MCF 10A (cell line): Measurements from ENCODE around the gene NFAT5. TPM values are rescaled to one million over a fixed set of nuclear protein-coding genes. Genes with fewer than 3 reads are reported as not detected.

Source experiments
- BruUV-seq: library from RNA; stranded (reverse); fragments of 400-500 nt; replicated peaks from 2 replicates; lab custom pipeline; 2021; lab: Mats Ljungman, UMichigan
- CTCF ChIA-PET: fragments of 300-600 bp; sonication (Branson Sonifier 250); formaldehyde crosslinking; extraction: SDS; loops from one replicate; lab custom pipeline; 2021; ENCODE audit warnings: antibody characterized with exemption, inconsistent platforms; lab: Yijun Ruan, JAX
- POLR2A ChIA-PET: fragments of 300-600, 350-650 bp; sonication (Branson Sonifier 250); formaldehyde crosslinking; extraction: SDS; loops from one replicate; lab custom pipeline; 2020; ENCODE audit warnings: antibody characterized with exemption, inconsistent platforms; lab: Yijun Ruan, JAX
- DNase-seq: peaks from one replicate; pipeline ENCODE4 v3.0.0-alpha.2; 2018; ENCODE audit not compliant: unreplicated experiment
- H3K27ac Mint-ChIP-seq: one replicate; pipeline ENCODE4 v1.8.0; 2022; ENCODE audit warnings: mild to moderate bottlenecking, low read depth, mixed read lengths; ENCODE audit not compliant: unreplicated experiment
- H3K27me3 Mint-ChIP-seq: one replicate; pipeline ENCODE4 v1.8.0; 2022; ENCODE audit warnings: mixed read lengths; ENCODE audit not compliant: insufficient read depth, unreplicated experiment
- H3K36me3 Mint-ChIP-seq: one replicate; pipeline ENCODE4 v1.8.0; 2022; ENCODE audit warnings: mild to moderate bottlenecking, moderate library complexity, mixed read lengths; ENCODE audit not compliant: insufficient read depth, unreplicated experiment
- H3K4me1 Mint-ChIP-seq: one replicate; pipeline ENCODE4 v1.8.0; 2022; ENCODE audit warnings: mixed read lengths; ENCODE audit not compliant: insufficient read depth, unreplicated experiment
- H3K4me3 Mint-ChIP-seq: one replicate; pipeline ENCODE4 v1.8.0; 2022; ENCODE audit warnings: mild to moderate bottlenecking, moderate library complexity, mixed read lengths; ENCODE audit not compliant: unreplicated experiment
- H3K9me3 Mint-ChIP-seq: one replicate; pipeline ENCODE4 v1.8.0; 2022; ENCODE audit warnings: mixed read lengths; ENCODE audit not compliant: unreplicated experiment
- intact Hi-C: fragments of 100-400 bp; cut with micrococcal nuclease; formaldehyde crosslinking; loops from 2 replicates; pipeline ENCODE4 v1.14.1; 2022
- total RNA-seq: library from RNA; stranded (reverse); gene quantifications from 2 replicates; pipeline ENCODE4 v1.2.3, GENCODE V29; 2022
- TF ChIP-seq, protein P1 (sequence below): fragments of 200-600 bp; IDR thresholded peaks from one replicate; pipeline ENCODE4 v1.8.0; 2022; ENCODE audit warnings: antibody characterized with exemption, mild to moderate bottlenecking; ENCODE audit not compliant: unreplicated experiment

The NFAT5 gene
- total RNA-seq, 1 experiment from 2014 or later: 46.4 TPM

DNA sequence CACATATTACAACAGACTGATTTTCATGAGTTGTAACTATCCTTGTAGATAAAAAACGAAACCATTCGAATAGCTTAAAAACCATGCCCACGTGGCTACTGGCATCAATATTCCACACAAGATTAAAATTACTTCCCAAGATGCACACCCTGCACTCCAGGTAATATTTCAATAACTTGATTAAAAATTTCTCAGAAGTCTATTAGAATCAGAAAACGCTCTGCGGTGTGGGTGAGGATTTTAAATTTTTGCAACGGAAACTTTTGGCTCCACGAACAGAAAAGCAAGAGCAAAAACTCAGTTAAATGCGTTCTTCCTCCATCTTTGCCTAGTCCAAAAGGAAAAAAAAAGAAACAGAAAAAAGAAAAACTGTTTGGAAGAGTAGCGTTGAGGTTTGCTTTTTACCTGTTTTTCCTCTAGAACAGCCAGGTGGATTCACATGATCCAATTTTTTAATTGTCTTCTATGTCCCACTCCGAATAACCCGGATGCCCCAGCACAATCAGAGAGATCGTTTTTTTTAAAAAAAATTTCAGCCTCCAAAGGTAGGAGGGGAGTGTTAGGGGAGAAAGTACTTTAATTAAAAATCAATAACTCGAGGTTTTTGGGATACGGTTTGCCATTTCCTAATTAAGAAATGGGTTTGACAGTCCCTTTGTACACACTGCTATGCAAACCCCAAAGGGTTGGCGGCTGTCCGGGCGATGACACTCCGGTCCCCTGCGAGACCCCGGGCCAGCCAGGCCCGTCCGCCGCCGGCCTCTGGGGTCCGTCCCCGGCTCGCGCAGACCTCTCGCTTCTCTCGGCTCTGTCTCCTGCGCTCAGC, 708 bp upstream of the NFAT5 start:
- TSS peak; percentile 72 for BruUV-seq
- Mint-ChIP-seq H3K36me3 (peaks cover 15% of the 10 kb centered on the region), H3K27me3 (no peaks in the 10 kb centered on the region), H3K9me3 (no peaks in the 10 kb centered on the region), H3K4me3 (peak overlapping the region; percentile 99), H3K4me1 (no peaks in the 10 kb centered on the region), H3K27ac (peak overlapping the region; percentile 98)
- TF ChIP-seq, protein P1, sequence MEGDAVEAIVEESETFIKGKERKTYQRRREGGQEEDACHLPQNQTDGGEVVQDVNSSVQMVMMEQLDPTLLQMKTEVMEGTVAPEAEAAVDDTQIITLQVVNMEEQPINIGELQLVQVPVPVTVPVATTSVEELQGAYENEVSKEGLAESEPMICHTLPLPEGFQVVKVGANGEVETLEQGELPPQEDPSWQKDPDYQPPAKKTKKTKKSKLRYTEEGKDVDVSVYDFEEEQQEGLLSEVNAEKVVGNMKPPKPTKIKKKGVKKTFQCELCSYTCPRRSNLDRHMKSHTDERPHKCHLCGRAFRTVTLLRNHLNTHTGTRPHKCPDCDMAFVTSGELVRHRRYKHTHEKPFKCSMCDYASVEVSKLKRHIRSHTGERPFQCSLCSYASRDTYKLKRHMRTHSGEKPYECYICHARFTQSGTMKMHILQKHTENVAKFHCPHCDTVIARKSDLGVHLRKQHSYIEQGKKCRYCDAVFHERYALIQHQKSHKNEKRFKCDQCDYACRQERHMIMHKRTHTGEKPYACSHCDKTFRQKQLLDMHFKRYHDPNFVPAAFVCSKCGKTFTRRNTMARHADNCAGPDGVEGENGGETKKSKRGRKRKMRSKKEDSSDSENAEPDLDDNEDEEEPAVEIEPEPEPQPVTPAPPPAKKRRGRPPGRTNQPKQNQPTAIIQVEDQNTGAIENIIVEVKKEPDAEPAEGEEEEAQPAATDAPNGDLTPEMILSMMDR: no peak
- ChIA-PET POLR2A (interaction anchor here (0.7 to 4.6 kb wide), 21 partner anchors 8 to 236 kb away, joined by 3 to 25 read pairs (median 5); partner anchors contain the start of genes CYB5B and WWP2), CTCF (interaction anchor here (0.6 to 0.7 kb wide), 3 partner anchors 399 to 1032 kb away, joined by 3 to 5 read pairs (median 3); no protein-coding TSS in a partner anchor)
- intact Hi-C loops: loop anchor here (1.0 to 10.0 kb wide), 3 partner anchors 62 to 169 kb away; no protein-coding TSS in a partner anchor
- DNase-seq: no peak

DNA sequence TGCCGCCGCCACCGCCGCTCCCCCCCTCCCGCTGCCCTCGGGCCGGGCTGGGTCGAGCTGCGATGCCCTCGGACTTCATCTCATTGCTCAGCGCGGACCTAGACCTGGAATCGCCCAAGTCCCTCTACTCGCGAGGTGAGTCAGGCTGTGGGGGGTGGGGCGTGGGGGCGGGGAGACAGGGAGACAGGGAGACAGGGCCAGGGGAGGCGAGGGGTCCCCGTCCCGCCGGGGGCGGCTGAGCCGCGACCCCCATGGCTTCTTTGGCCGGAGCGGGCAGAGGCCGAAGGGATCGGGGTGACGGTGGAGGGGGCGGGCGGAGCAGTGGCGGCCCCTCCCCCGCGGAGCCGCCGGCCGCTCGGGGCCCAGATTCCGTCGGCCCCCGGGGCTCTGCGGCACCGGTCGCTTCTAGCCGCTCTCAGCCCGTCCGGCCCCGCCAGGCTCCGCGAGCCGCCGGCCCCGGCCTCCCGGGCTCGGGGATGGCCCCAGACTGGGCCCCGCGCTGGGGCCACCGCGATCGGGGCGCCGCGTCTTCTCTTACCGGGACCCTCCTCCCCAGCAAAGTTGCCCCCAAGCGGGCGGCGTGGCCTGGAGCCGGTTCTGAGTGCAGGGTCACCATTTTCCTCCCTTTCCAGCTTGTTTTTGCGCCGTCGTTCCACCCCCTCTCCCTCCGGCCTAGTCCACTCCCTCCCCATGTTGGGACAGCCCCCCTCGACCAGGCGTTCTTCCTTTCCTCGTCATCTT, 644 bp downstream of the NFAT5 start:
- intact Hi-C loops: loop anchor here (5.0 to 10.0 kb wide), 2 partner anchors 61 to 92 kb away; no protein-coding TSS in a partner anchor
- POLR2A ChIA-PET: interaction anchor here (0.6 to 4.6 kb wide), 27 partner anchors 11 to 189 kb away, joined by 3 to 25 read pairs (median 4); partner anchors contain the start of genes CYB5B, NOB1 and TERF2
- CTCF ChIA-PET: interaction anchor here (0.8 to 1.0 kb wide), 2 partner anchors 54 to 188 kb away, joined by 4 to 5 read pairs; partner anchors contain the start of gene NOB1
- H3K36me3 Mint-ChIP-seq: peaks cover 21% of the 10 kb centered on the region
- DNase-seq: peak; percentile 67
- no peaks in the 10 kb centered on the region for H3K9me3 Mint-ChIP-seq
- H3K4me1 Mint-ChIP-seq: no peaks in the 10 kb centered on the region
- no peaks in the 10 kb centered on the region for H3K27me3 Mint-ChIP-seq
- TF ChIP-seq, protein P1: no peak
- peak overlapping the region; percentile 99 for H3K4me3 Mint-ChIP-seq
- H3K27ac Mint-ChIP-seq: peak overlapping the region; percentile 98
- BruUV-seq: no TSS peak

DNA sequence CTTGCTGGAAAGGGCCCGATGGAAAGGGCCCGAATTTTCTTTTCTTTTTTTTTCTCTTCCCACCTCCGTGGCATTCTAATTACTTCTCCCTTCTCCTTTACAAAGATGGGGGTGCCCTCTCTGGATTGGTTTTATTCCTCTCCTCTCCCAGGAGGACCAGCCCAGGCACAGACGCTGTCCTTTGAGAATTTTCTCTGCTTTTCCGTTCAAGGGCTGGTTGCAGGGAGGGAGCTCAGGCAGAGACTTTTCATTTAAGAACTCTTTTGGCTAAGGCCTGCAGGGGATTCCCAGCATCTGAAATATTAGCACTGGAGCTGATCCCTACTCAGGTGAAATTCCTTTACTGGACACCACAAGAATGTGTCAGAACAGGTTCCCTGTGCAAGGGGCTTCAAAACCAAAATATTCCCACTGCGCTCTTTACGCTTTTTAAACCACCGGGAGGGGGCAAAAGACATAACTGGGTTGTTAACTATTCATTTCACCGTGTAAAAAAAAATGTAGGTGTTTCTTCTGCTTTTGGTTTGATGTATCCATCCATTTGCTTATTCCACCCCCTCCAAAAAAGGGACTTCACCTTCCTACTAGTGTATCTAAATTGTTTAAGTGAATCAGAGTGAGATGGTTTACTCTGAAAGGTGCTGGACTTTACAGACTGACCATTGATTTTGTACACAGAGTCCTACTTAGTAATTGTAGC, 1.4 kb downstream of the NFAT5 start:
- TF ChIP-seq, protein P1: no peak
- DNase-seq: peak; percentile 65
- Mint-ChIP-seq H3K27ac (peak overlapping the region; percentile 98), H3K4me1 (no peaks in the 10 kb centered on the region), H3K27me3 (no peaks in the 10 kb centered on the region), H3K4me3 (peak overlapping the region; percentile 99), H3K9me3 (no peaks in the 10 kb centered on the region), H3K36me3 (peaks cover 21% of the 10 kb centered on the region)
- ChIA-PET CTCF (interaction anchor here (0.6 to 1.0 kb wide), 4 partner anchors 54 to 187 kb away, joined by 3 to 5 read pairs (median 4); partner anchors contain the start of gene NOB1), POLR2A (interaction anchor here (0.6 to 4.6 kb wide), 30 partner anchors 10 to 228 kb away, joined by 3 to 25 read pairs (median 4); partner anchors contain the start of genes COG8, CYB5B, NOB1 and TERF2)
- intact Hi-C loops: loop anchor here (5.0 to 10.0 kb wide), 2 partner anchors 60 to 92 kb away; no protein-coding TSS in a partner anchor
- BruUV-seq: TSS peak; percentile 32
